Adrenal gland (tissue), 12 donors: ENCODE results near the gene PAOX. TPM values are rescaled to one million over a fixed set of nuclear protein-coding genes. Genes with fewer than 3 reads are reported as not detected.
A peak's percentile ranks its signal among the peaks of the same experiment; 100 is the strongest.

ENCODE experiments used
- DNase-seq, 7 donors: peaks; one replicate each; pipeline ENCODE4 v3.0.0-alpha.2; 2019 to 2020
- H3K27ac ChIP-seq, 5 donors: fragments of 200-600 bp; sonication (generic) in 4 of 5; 1 replicate in 3 of 5; 2 replicates in 2 of 5; pipeline versions ENCODE4 v1.5.1 to v1.8.0; 2016 to 2020; ENCODE audit warnings: mild to moderate bottlenecking in 1 of 5
- H3K27me3 ChIP-seq: fragments of 200-600 bp; 2 replicates; pipeline ENCODE4 v1.8.0; 2021
- H3K36me3 ChIP-seq, 2 donors: fragments of 200-600 bp; replicated peaks in 1 of 2; 1 replicate in 1 of 2; 2 replicates in 1 of 2; pipeline versions ENCODE4 v1.5.1 to v1.8.0; 2018 to 2022
- H3K4me1 ChIP-seq, 2 donors: fragments of 200-600 bp; replicated peaks in 1 of 2; 1 replicate in 1 of 2; 2 replicates in 1 of 2; pipeline versions ENCODE4 v1.5.1 to v1.8.0; 2018 to 2021
- H3K4me3 ChIP-seq, 4 donors: fragments of 200-600 bp; sonication (generic) in 3 of 4; one replicate each; pipeline ENCODE4 v1.5.1; 2016 to 2018
- H3K9me3 ChIP-seq, 3 donors: fragments of 200-600 bp; sonication (generic) in 1 of 3; replicated peaks in 1 of 3; 1 replicate in 2 of 3; 2 replicates in 1 of 3; pipeline versions ENCODE4 v1.5.1 to v1.8.0; 2016 to 2021
- POLR2A ChIP-seq, 2 donors: fragments of 450-650 bp; IDR thresholded peaks; one replicate each; pipeline ENCODE4 v1.6.1; 2017; ENCODE audit warnings: antibody characterized with exemption in 2 of 2, mild to moderate bottlenecking in 2 of 2, moderate library complexity in 1 of 2
- WGBS, 4 donors: extraction: QIAGEN DNeasy Blood & Tissue Kit in 2 of 4; methylation state at CpG; one replicate each; pipeline versions ENCODE4 v1.1.5 to v1.1.7; 2013 to 2017; 5-methylcytosine and 5-hydroxymethylcytosine counted together
- intact Hi-C, 2 donors: fragments of 100-400 bp; cut with DNase I; formaldehyde crosslinking; loops; one replicate each; pipeline versions ENCODE4 v1.14.1 to v1.15.0; 2022 to 2023
- polyA plus RNA-seq, 3 donors: library from polyadenylated mRNA; stranded (reverse); fragments of 200-250 nt in 2 of 3; fragments of 350-450 nt in 1 of 3; fragmentation: Illumina TruSeq in 1 of 3; extraction: RNeasy Lipid Tissue Mini Kit (QIAGEN cat#74804) in 1 of 3; gene quantifications; one replicate each; pipeline ENCODE4 v1.2.3, GENCODE V29; 2013 to 2014
- total RNA-seq, 9 donors: library from RNA; depleted of rRNA in 4 of 9; stranded (reverse); fragments of >200 nt in 4 of 9; fragments of 120-200 nt in 1 of 9; fragmentation: NEBNext Ultra II Directional in 1 of 9; extraction: Animal tissue kit (Norgen Biotek cat#: 25700) in 1 of 9; gene quantifications; one replicate each; pipeline versions ENCODE4 v1.1.0 to v1.2.4, GENCODE V29; 2013 to 2023
- TF ChIP-seq, protein P1 (sequence below), 6 experiments: fragments of 450-650 bp in 4 of 6; fragments of 200-600 bp in 2 of 6; sonication (generic) in 1 of 6; IDR thresholded peaks; 1 replicate in 5 of 6; 2 replicates in 1 of 6; pipeline versions ENCODE4 v1.5.1 to v1.8.0; 2016 to 2021; ENCODE audit warnings: antibody characterized with exemption in 6 of 6, mild to moderate bottlenecking in 2 of 6, moderate library complexity in 1 of 6
- donor health status: healthy with polysubstance abuse.
- donor health status: Bipolar disorder and iron deficiency.
- donor health status: DM: yes; HTN: yes; CAD: no.
- donor health status: DM: no; HTN: no; CAD: no.
- donor health status: DM: no; HTN: no; CAD: no.
- donor health status: DM: yes; HTN: yes; CAD: no.

The PAOX gene
- total and polyA plus RNA-seq, 12 donors, result 1.0 to 34.4 (median 6.4) TPM

DNA sequence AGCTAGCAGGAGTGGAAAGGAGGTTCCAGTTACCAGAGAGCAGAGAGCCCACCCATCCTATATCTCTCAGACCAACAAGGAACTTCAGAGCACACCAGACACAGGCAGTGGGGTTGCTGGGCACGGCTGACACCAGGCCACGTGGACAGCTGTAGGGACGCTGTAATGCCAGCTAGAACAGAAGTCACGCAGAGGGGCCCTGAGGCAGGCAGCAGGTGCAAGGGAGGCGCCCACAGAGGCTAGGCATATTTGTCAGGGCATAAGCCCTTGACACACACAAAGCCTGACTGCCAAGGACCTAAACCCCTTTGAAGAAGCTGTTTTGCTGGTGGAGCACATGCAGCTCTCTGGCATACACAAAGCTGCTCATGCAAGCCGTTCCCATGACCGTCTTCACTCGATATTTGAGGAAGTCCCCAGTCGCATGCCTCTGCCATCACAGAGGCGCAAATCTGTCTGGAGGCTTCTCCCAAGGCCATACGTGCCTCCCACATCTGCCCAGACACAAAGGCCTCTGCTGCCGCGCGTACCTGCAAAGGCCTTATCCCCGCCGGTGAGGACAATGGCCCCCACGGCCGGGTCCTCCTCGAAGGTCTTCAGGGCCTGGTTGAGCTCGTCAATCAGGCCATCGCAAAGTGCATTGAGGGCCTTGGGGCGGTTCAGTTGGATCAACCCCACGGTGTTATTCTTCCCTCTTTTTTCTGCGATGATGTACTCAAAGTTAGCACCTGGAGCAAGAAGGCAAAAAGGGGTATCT is 8.9 kb upstream of the PAOX start:
- WGBS, 4 donors, result 87 to 94% (median 91%) methylated on average over 19 to 24 of the region's 24 CpGs
- intact Hi-C loops, result no loop called here
- no peak for TF ChIP-seq POLR2A (IDR thresholded peaks at IDR 0.05)
- TF ChIP-seq, protein P1, sequence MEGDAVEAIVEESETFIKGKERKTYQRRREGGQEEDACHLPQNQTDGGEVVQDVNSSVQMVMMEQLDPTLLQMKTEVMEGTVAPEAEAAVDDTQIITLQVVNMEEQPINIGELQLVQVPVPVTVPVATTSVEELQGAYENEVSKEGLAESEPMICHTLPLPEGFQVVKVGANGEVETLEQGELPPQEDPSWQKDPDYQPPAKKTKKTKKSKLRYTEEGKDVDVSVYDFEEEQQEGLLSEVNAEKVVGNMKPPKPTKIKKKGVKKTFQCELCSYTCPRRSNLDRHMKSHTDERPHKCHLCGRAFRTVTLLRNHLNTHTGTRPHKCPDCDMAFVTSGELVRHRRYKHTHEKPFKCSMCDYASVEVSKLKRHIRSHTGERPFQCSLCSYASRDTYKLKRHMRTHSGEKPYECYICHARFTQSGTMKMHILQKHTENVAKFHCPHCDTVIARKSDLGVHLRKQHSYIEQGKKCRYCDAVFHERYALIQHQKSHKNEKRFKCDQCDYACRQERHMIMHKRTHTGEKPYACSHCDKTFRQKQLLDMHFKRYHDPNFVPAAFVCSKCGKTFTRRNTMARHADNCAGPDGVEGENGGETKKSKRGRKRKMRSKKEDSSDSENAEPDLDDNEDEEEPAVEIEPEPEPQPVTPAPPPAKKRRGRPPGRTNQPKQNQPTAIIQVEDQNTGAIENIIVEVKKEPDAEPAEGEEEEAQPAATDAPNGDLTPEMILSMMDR (IDR thresholded peaks at IDR 0.05), result no peak
- Histone ChIP-seq H3K4me3 (no peak overlapping the region), H3K27ac (no peak overlapping the region), H3K36me3 (peaks cover 0 to 47% of the 10 kb centered on the region in 2 donors), H3K4me1 (peaks cover 9 to 12% of the 10 kb centered on the region in 2 donors), H3K27me3 (no peaks in the 10 kb centered on the region), H3K9me3 (no peaks in the 10 kb centered on the region)
- DNase-seq, result no peak

DNA sequence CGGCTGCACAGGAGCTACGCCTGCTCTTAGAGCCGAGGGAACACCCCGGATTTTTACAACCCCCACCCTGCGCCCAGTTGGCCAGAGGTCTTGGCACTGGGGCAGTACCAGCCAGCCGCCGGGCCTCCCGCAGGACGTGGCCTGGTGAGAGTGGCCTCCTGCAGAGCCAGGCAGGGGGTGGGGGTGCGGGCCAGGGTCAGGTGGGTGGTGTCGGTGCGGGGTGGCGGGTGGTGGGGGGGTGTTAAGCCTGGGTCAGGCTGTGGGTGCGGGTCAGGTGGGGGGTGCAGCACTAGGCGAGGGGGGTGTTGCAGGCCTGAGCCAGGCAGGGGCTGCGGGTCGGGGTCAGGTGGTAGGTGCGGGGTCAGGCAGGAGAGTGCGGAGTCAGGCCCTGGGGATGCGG is 6.6 kb upstream of the PAOX start:
- Histone ChIP-seq H3K27ac (peak overlapping the region in 1 of 5 donors; percentile 99), H3K9me3 (no peaks in the 10 kb centered on the region), H3K4me3 (peak overlapping the region in 1 of 4 donors; percentile 66), H3K27me3 (no peaks in the 10 kb centered on the region), H3K36me3 (peaks cover 0 to 29% of the 10 kb centered on the region in 2 donors), H3K4me1 (peaks cover 9 to 12% of the 10 kb centered on the region in 2 donors)
- peak in 2 of 7 donors; percentile 41 to 47 for DNase-seq
- no peak for TF ChIP-seq POLR2A (IDR thresholded peaks at IDR 0.05)
- TF ChIP-seq, protein P1 (IDR thresholded peaks at IDR 0.05), result no peak
- WGBS, 4 donors, result 34 to 73% (median 36%) methylated on average over 3 to 20 of the region's 20 CpGs; no CpG with 5 or more reads in 1 of the 4 donors
- intact Hi-C loops, result no loop called here

GRCh38 chr10:133373174-133374090 is 5.6 kb upstream of the PAOX start, which contains the start of gene ECHS1:
ECHS1 (minus strand) TSS chr10:133373354; CDS start chr10:133373333, 21 bp downstream.
- Histone ChIP-seq H3K27ac (peak within 1 kb of the TSS; percentile 34 to 99 (median 90)), H3K36me3 (peaks cover 0 to 23% of the 10 kb centered on the region in 2 donors), H3K27me3 (no peaks in the 10 kb centered on the region), H3K4me1 (peaks cover 9 to 19% of the 10 kb centered on the region in 2 donors), H3K9me3 (no peaks in the 10 kb centered on the region), H3K4me3 (peak within 1 kb of the TSS in 2 of 4 donors; percentile 66 to 75)
- peak; percentile 94 to 99 (median 97) for DNase-seq
- intact Hi-C loops, result no loop called here
- TF ChIP-seq, protein P1 (IDR thresholded peaks at IDR 0.05), result no peak
- TF ChIP-seq POLR2A (IDR thresholded peaks at IDR 0.05), result peak; percentile 49 to 66
- WGBS, 4 donors, result 1 to 4% (median 2%) methylated on average over 10 to 88 of the region's 89 CpGs
